HL-60 (cell line): ENCODE results near the gene SRSF2.

Source experiments
- DNase-seq, 2 experiments: peaks; one replicate each; pipeline ENCODE4 v3.0.0-alpha.2; 2010 to 2020; ENCODE audit warnings: low read depth in 1 of 2, low spot score in 1 of 2
- H3K27ac ChIP-seq: fragments of 250-450 bp; sonication (Bioruptor Pico); replicated peaks from 2 replicates; pipeline ENCODE4 v1.5.1; 2020; ENCODE audit warnings: mild to moderate bottlenecking, moderate library complexity
- H3K27me3 ChIP-seq: fragments of 250-450 bp; sonication (Bioruptor Pico); 2 replicates; pipeline ENCODE4 v1.5.1; 2021; ENCODE audit warnings: mild to moderate bottlenecking, moderate library complexity; ENCODE audit not compliant: insufficient read depth, poor library complexity, severe bottlenecking
- H3K4me3 ChIP-seq: replicated peaks from 2 replicates; pipeline ENCODE4 v1.5.1; 2011; ENCODE audit warnings: mild to moderate bottlenecking, control low read depth, low read length; ENCODE audit not compliant: insufficient read depth
- GABPA ChIP-seq: IDR thresholded peaks from 2 replicates; pipeline ENCODE4 v1.6.1; 2012; ENCODE audit warnings: low read depth
- POLR2AphosphoS5 ChIP-seq: IDR thresholded peaks from 2 replicates; pipeline ENCODE4 v1.6.1; 2012; ENCODE audit warnings: low read depth
- SPI1 ChIP-seq: IDR thresholded peaks from 2 replicates; pipeline ENCODE4 v1.6.1; 2012; ENCODE audit warnings: low read depth, mild to moderate bottlenecking, borderline replicate concordance
- TF ChIP-seq, protein P1 (sequence below): IDR thresholded peaks from 2 replicates; pipeline ENCODE4 v1.6.1; 2012; ENCODE audit warnings: low read depth; ENCODE audit not compliant: insufficient replicate concordance
- TF ChIP-seq, protein P2 (sequence below): IDR thresholded peaks from one replicate; pipeline ENCODE4 v1.5.1; 2011; ENCODE audit warnings: low read length, control low read depth, inconsistent platforms; ENCODE audit not compliant: insufficient read depth

Gene SRSF2

DNA sequence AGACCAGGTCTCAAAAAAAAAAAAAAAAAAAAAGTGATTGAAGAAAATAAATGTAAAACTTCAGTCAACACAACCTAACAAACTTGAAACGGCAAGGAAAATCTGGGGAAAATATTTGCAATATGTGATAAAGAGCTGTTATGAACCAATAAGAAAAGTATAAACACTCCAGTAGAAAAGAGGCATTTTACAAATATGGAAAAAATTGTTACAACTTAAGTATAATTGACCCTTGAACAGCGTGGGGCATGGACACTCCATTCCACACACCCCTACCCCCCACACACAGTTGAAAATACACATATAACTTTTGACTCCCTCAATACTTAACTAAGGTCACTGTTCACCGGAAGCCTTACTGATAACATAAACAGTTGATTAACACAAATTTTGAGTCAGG, 21.4 kb upstream of the SRSF2 start:
- TF ChIP-seq SPI1, result no peak
- TF ChIP-seq GABPA, result no peak
- TF ChIP-seq POLR2AphosphoS5, result no peak
- TF ChIP-seq, protein P1, sequence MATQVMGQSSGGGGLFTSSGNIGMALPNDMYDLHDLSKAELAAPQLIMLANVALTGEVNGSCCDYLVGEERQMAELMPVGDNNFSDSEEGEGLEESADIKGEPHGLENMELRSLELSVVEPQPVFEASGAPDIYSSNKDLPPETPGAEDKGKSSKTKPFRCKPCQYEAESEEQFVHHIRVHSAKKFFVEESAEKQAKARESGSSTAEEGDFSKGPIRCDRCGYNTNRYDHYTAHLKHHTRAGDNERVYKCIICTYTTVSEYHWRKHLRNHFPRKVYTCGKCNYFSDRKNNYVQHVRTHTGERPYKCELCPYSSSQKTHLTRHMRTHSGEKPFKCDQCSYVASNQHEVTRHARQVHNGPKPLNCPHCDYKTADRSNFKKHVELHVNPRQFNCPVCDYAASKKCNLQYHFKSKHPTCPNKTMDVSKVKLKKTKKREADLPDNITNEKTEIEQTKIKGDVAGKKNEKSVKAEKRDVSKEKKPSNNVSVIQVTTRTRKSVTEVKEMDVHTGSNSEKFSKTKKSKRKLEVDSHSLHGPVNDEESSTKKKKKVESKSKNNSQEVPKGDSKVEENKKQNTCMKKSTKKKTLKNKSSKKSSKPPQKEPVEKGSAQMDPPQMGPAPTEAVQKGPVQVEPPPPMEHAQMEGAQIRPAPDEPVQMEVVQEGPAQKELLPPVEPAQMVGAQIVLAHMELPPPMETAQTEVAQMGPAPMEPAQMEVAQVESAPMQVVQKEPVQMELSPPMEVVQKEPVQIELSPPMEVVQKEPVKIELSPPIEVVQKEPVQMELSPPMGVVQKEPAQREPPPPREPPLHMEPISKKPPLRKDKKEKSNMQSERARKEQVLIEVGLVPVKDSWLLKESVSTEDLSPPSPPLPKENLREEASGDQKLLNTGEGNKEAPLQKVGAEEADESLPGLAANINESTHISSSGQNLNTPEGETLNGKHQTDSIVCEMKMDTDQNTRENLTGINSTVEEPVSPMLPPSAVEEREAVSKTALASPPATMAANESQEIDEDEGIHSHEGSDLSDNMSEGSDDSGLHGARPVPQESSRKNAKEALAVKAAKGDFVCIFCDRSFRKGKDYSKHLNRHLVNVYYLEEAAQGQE, result no peak
- TF ChIP-seq, protein P2, sequence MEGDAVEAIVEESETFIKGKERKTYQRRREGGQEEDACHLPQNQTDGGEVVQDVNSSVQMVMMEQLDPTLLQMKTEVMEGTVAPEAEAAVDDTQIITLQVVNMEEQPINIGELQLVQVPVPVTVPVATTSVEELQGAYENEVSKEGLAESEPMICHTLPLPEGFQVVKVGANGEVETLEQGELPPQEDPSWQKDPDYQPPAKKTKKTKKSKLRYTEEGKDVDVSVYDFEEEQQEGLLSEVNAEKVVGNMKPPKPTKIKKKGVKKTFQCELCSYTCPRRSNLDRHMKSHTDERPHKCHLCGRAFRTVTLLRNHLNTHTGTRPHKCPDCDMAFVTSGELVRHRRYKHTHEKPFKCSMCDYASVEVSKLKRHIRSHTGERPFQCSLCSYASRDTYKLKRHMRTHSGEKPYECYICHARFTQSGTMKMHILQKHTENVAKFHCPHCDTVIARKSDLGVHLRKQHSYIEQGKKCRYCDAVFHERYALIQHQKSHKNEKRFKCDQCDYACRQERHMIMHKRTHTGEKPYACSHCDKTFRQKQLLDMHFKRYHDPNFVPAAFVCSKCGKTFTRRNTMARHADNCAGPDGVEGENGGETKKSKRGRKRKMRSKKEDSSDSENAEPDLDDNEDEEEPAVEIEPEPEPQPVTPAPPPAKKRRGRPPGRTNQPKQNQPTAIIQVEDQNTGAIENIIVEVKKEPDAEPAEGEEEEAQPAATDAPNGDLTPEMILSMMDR, result no peak
- DNase-seq, result no peak
- no peak overlapping the region for H3K4me3 ChIP-seq
- H3K27ac ChIP-seq, result no peak overlapping the region
- H3K27me3 ChIP-seq, result no peaks in the 10 kb centered on the region

DNA sequence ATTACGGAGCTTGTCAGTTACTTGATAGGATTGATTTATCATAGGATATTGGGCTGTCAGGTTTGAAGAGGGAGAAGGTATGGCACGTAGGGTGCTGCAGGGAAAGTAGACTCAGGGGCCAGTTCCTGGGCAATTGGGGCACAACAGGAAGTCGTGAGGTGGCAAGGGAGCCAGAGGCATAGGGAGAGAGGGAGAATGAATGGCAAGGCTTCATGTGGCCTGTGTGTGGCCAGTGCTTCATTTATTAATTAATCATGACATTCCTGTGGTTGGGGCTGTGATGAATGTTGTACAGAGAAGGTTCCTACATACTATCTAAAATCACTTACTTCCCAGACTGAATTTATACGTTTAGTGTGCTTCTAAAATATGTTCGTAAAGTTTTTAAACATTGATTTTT, 20.1 kb upstream of the SRSF2 start:
- Histone ChIP-seq H3K27ac (no peak overlapping the region), H3K4me3 (no peak overlapping the region), H3K27me3 (no peaks in the 10 kb centered on the region)
- no peak for DNase-seq
- no peak for TF ChIP-seq SPI1
- no peak for TF ChIP-seq GABPA
- TF ChIP-seq POLR2AphosphoS5, result no peak
- TF ChIP-seq, protein P1, result no peak
- TF ChIP-seq, protein P2, result no peak

DNA sequence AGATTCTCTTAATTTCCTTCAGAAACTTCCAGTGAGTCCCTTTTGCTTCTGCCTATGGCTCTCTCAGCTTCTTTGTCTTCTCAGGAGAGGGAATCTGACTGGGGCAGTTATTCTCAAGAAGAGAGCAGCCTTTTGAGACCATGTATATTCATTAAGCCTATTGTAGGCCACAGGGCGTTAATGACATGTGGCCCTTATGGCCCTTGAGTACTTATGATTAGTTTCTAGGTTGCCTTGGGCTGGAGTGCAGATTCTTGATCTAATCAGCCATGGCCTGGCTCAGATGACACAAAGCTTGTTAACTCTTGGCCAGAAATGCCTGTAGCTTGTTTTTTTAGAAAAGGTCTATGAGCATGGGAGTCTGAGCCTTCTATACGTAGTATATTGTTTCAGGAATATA, 18.2 kb upstream of the SRSF2 start:
- H3K27me3 ChIP-seq, result no peaks in the 10 kb centered on the region
- TF ChIP-seq POLR2AphosphoS5 (no peak), GABPA (no peak), SPI1 (no peak)
- TF ChIP-seq, protein P1, result no peak
- TF ChIP-seq, protein P2, result no peak
- H3K4me3 ChIP-seq, result no peak overlapping the region
- DNase-seq, result no peak
- no peak overlapping the region for H3K27ac ChIP-seq
